Neural progenitor cell (in vitro differentiated cells): ENCODE results near the gene FAM90A26.
"Not testable (repeated sequence)": the region's sequence is repeated elsewhere in the genome, so short reads cannot be mapped to it uniquely, and the experiment has no call there.

Experiments used
- CTCF ChIP-seq: fragments of 200-600 bp; sonication (generic); IDR thresholded peaks from 2 replicates; pipeline ENCODE4 v1.5.1; 2017; ENCODE audit warnings: antibody characterized with exemption, mild to moderate bottlenecking
- EZH2phosphoT487 ChIP-seq: fragments of 200-600 bp; sonication (generic); IDR thresholded peaks from 2 replicates; pipeline ENCODE4 v1.6.1; 2017; ENCODE audit warnings: antibody characterized with exemption

GRCh38 chr4:9155101-9155886 is 14.9 kb upstream of the FAM90A26 start:
- TF ChIP-seq CTCF, EZH2phosphoT487: not testable (repeated sequence)
